ENCODE data around the gene WRNIP1.

- TF ChIP-seq, protein P1, sequence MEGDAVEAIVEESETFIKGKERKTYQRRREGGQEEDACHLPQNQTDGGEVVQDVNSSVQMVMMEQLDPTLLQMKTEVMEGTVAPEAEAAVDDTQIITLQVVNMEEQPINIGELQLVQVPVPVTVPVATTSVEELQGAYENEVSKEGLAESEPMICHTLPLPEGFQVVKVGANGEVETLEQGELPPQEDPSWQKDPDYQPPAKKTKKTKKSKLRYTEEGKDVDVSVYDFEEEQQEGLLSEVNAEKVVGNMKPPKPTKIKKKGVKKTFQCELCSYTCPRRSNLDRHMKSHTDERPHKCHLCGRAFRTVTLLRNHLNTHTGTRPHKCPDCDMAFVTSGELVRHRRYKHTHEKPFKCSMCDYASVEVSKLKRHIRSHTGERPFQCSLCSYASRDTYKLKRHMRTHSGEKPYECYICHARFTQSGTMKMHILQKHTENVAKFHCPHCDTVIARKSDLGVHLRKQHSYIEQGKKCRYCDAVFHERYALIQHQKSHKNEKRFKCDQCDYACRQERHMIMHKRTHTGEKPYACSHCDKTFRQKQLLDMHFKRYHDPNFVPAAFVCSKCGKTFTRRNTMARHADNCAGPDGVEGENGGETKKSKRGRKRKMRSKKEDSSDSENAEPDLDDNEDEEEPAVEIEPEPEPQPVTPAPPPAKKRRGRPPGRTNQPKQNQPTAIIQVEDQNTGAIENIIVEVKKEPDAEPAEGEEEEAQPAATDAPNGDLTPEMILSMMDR (IDR thresholded peaks at IDR 0.05): no peak
- no peak for TF ChIP-seq POLR2A (IDR thresholded peaks at IDR 0.05)
These were observed 39.3 kb downstream of the WRNIP1 start for GRCh38 chr6:2804516-2804915.
